Prostate gland (tissue), 2 donors: ENCODE data around the gene AARS2.

ENCODE experiments used
- CTCF ChIP-seq, 4 experiments: fragments of 200-600 bp in 2 of 4; fragments of 450-650 bp in 2 of 4; sonication (generic) in 2 of 4; IDR thresholded peaks; 1 replicate in 3 of 4; 2 replicates in 1 of 4; pipeline ENCODE4 v1.5.1; 2016 to 2019; ENCODE audit warnings: antibody characterized with exemption in 4 of 4, mild to moderate bottlenecking in 2 of 4, moderate library complexity in 2 of 4
- POLR2A ChIP-seq: fragments of 450-650 bp; IDR thresholded peaks from one replicate; pipeline ENCODE4 v1.6.1; 2016; ENCODE audit warnings: antibody characterized with exemption, mild to moderate bottlenecking
- POLR2AphosphoS5 ChIP-seq: sonication (generic); formaldehyde crosslinking; IDR thresholded peaks from one replicate; pipeline ENCODE4 v1.6.1; 2017; ENCODE audit warnings: antibody characterized with exemption

DNA sequence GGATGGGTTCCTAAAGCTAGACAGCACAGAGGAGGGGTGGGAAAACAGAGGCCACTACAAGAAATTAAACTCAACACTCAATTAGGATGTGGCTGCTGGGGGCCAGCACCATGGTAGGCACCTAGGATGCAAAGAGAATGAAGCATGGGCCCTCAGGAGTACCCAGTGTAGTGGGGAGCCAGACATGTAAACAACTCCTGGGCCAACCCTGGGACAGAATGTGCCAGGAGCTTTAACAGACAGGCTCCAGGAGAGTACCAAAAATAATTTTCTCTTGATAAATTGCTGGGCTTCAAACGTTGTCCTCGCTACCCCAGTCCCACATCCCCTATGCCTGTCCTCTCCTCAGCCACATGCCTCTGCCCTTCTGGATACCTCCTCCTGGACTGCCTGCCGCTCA lies 41.2 kb downstream of the AARS2 start:
- TF ChIP-seq CTCF (IDR thresholded peaks at IDR 0.05) (no peak), POLR2A (no peak), POLR2AphosphoS5 (no peak)
